NCI-H2029 treated with DMSO at 0.1 percent for 48 hours (cell line): Measurements from ENCODE around the gene C17orf58.

Experiments used
- DNase-seq: peaks from one replicate; lab custom pipeline; 2025; lab: John Stamatoyannopoulos, UW

Gene C17orf58

GRCh38 chr17:67950945-67951344 lies 45.3 kb downstream of the C17orf58 start:
- DNase-seq: no peak

GRCh38 chr17:67947325-67947813 lies 48.9 kb downstream of the C17orf58 start:
- no peak for DNase-seq

GRCh38 chr17:67946513-67946912 lies 49.8 kb downstream of the C17orf58 start:
- DNase-seq: no peak

GRCh38 chr17:67944035-67944434 lies 52.2 kb downstream of the C17orf58 start:
- no peak for DNase-seq

GRCh38 chr17:67942810-67943209 lies 53.5 kb downstream of the C17orf58 start:
- no peak for DNase-seq
